Choroid plexus epithelial cell (primary cell): ENCODE measurements around the gene MED25.

Source experiments
- DNase-seq: peaks from one replicate; pipeline ENCODE4 v3.0.0-alpha.2; 2010; ENCODE audit warnings: low read depth
- H3K4me3 ChIP-seq: 2 replicates; pipeline ENCODE4 v1.5.1; 2011; ENCODE audit warnings: low read depth, mild to moderate bottlenecking, control low read depth, low read length, moderate library complexity
- TF ChIP-seq, protein P1 (sequence below): conservative IDR thresholded peaks from 2 replicates; pipeline ENCODE4 v1.5.1; 2011; ENCODE audit warnings: low read depth, mild to moderate bottlenecking, control low read depth, inconsistent platforms, low read length, moderate library complexity

Gene MED25

DNA sequence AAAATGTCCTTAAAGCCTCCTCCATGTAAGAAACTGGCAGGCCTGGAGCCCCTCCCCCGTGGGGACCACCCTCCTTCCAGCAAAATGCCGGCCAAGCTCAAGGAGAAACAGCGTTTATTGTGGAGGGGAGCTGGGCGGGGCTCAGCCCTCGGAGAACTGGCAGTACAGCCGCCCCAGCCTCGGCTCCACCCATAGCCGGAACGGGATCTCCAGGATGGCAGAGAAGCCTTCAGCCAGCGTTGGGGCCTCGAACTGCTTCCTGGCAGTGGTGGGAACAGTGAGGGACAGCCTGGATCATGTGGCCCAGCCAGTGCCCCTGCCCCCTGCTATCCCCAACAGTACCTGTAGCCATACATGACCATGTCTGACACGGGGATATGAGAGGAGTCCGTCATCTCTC lies 43.0 kb downstream of the MED25 start:
- H3K4me3 ChIP-seq = no peak overlapping the region
- TF ChIP-seq, protein P1, sequence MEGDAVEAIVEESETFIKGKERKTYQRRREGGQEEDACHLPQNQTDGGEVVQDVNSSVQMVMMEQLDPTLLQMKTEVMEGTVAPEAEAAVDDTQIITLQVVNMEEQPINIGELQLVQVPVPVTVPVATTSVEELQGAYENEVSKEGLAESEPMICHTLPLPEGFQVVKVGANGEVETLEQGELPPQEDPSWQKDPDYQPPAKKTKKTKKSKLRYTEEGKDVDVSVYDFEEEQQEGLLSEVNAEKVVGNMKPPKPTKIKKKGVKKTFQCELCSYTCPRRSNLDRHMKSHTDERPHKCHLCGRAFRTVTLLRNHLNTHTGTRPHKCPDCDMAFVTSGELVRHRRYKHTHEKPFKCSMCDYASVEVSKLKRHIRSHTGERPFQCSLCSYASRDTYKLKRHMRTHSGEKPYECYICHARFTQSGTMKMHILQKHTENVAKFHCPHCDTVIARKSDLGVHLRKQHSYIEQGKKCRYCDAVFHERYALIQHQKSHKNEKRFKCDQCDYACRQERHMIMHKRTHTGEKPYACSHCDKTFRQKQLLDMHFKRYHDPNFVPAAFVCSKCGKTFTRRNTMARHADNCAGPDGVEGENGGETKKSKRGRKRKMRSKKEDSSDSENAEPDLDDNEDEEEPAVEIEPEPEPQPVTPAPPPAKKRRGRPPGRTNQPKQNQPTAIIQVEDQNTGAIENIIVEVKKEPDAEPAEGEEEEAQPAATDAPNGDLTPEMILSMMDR = no peak
- no peak for DNase-seq

DNA sequence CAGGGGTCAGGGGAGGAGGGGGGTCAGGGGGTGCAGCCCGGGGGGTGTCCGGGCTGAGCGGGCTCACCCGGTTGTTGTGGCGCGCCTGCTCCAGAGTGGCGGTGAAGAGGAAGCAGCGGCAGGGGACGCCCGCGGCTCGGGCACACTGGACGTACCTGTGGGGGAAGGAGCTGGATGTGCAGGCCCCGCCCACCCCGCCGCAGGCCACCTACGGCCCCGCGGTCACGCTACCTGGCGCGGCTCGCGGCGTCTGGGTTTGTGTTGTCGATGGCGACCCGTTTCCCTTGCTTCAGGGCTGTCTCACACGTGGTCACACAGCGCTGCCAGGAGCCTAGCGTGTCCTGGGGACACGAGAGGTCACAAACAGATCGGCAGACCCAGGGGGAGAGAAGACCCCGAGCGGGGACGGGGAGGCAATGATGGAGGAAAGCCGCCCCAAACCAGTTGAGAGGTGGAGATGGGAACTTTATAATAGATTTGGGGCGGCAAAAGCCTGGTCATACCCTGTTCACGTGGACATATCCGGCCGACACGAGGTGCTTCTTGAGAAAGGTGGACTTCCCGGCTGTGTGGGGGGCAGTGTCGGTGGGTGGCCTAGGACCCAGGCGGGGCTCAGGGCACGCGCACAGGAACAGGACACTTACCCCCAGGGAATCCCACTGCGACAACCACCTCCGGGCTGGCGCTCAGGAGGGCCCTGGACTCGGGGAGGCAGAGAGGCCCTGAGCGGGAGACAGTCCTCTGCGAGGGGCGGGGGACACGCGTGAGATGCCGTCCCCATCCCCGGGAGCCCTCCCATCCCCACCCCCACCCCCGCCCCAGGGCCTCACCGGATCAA lies 43.7 kb downstream of the MED25 start:
- TF ChIP-seq, protein P1 = no peak
- no peak for DNase-seq
- H3K4me3 ChIP-seq = no peak overlapping the region

DNA sequence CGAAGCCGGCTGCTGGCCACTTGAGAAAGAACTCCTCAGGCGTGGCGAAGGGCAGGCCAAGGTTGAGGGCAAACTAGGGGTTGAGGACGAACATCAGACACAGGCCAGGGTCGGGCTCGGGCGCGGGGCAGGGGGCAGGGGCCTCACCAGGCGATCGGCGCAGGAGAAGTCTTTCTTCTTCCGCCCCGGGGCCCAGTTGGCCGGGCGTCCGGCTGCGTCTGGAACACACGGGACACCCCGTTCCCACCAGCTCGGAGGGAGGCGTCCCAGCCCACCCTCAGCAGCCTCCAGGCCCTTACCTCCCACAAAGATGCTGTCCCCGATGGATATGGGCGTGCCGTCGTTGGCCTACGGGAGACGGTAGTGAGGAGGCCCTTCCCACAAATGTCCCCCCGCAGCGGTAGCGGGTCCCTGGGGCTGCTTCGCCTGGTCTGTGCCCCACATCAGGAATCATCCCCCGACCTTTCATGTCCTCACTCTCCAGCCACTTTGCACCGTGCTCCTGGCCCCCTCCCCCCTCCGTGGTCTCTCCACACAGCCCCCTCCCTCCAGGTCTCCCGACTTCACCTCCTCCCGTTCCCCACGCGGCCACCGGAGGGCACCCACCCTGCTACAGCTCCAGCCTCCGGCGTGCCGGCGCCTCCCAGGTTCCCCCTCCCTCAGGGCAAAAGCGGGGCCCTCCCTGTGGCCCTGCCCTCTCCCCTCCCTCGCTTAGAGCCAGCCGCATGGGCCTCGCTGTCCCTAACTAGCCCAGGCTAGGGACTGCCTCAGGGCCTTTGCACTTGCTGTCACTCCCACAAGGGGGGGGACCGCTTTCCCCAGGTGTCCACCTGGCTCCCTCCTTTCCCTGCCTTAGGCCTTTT lies 44.5 kb downstream of the MED25 start:
- TF ChIP-seq, protein P1 = peak; percentile 46
- no peak for DNase-seq
- H3K4me3 ChIP-seq = no peak overlapping the region

DNA sequence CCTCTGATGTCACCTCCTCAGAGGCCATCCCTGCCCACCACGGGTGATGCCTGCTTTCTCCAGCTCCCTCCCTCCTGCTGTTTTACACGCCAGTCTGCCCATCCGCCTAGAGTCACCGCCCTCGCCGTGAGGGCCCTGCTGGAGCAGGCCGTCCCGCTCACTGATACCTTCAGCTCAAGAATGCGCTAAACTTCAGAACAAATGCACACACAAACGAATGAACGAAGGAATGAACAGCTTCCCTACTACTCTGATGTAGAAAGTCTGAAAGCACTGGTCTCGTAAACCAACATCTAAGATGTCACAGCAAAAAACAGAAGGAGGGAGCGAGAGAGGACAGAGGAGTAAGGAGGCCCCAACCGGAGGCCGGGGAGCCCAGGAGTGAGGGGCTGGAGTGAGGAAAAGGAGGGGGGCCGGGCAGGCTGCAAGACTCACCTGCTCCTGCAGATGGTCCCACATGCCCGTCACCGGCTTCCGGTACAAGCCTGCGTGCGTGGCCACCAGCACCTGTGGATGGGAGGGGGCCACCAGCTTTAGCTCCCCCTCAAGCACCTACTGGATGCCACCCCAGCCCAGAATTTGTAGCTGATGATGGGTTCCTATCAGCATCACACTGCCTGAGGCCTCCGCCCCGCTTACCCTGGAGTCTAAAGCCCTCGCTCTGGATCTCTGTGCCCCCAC lies 45.3 kb downstream of the MED25 start:
- DNase-seq = no peak
- H3K4me3 ChIP-seq = no peak overlapping the region
- TF ChIP-seq, protein P1 = no peak

DNA sequence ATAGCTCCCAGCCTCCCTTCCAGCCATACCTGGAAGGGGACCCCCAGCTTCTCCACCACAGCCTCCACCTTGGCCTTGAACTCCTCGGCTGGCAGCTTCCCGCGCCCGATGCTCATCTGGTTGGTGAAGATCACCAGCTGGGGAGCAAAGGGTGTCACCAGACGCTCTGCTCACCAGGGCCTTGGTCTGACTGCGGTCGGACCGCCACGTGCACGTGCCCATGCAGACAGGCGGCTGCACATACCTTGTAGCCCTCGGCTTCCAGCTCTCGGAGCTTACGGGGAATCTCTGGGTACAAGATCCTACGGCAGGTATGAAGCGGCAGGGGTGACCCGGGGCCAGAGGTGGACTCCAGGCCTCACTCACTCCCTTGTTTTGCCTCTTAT lies 45.8 kb downstream of the MED25 start:
- H3K4me3 ChIP-seq = no peak overlapping the region
- TF ChIP-seq, protein P1 = no peak
- DNase-seq = no peak

DNA sequence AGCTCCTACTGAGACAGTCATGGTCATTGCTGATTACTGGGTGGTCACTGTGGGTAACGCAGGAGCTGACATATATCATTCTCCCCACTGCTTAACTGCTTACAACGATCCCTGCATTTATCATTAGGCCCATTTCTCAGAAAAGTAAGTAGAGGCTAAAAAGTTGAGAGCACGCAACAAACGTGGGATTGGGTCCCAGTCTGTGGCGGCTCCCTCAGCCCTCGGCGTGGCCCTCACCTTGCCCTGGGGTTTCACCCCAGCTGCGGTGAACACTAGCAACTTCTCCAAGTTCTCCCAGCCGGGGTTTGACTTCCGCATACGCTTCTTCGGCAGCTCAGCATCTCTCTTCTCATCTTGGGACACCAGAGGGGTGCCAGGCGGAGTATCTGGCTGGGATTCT lies 46.8 kb downstream of the MED25 start:
- TF ChIP-seq, protein P1 = no peak
- no peak overlapping the region for H3K4me3 ChIP-seq
- DNase-seq = no peak
